ENCODE measurements around the gene CPNE5.

The CPNE5 gene

GRCh38 chr6:36857325-36857724, 18.1 kb upstream of the CPNE5 start:
- DNase-seq, result no peak

DNA sequence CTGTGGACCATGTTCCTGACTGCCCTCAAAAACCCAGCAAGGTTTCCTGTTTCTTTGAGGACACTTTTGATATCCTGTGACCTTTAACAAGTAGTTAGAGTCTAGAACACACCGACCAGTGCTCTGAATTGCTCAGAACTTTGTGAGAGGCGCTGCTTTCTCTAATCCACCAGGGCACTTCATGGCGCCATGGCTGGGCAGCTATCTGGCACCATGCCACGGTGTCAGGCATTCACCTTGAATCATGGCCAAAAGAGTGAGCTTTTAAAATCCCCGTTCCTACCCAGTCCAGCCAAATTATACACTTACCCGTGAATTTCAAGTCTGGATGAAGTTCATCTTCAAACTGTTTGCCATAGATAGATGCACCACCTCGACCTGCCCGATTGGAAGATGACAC, 17.0 kb upstream of the CPNE5 start:
- DNase-seq, result no peak

- no peak for DNase-seq
These were observed 16.5 kb upstream of the CPNE5 start for GRCh38 chr6:36855750-36856149.

GRCh38 chr6:36853325-36853724, 14.1 kb upstream of the CPNE5 start:
- DNase-seq, result no peak

DNA sequence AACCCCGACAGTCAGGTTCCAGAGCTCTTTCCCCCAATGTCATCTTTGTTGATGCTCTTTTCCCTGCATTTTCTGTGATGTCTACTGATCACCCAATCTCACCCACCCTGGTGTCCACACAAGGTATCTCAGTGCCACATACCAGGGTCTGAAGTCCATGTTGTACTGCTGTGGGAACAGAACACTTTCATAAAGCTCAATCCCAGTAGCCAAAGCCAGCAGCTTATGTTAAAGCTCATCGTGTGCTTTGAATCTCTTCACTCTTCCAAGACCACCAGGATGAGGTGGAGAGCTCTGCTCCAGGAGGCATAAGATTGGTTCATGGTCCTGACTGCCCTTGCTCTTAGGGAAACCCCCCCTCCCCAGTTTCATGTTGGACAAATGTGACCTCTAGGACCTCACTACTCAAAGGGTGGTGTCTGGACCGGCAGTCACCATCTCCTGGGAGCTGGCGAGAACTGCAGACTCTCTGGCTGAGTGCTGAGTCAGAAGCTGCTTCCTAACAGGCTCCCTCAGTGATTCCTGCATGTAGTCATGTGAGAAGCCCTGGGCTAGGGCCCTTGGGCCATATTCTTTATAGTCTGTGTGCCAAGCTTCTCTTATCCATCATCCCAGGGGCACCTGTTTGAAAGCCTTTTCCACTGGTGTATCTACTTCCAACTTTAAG, 13.4 kb upstream of the CPNE5 start:
- no peak for DNase-seq

DNA sequence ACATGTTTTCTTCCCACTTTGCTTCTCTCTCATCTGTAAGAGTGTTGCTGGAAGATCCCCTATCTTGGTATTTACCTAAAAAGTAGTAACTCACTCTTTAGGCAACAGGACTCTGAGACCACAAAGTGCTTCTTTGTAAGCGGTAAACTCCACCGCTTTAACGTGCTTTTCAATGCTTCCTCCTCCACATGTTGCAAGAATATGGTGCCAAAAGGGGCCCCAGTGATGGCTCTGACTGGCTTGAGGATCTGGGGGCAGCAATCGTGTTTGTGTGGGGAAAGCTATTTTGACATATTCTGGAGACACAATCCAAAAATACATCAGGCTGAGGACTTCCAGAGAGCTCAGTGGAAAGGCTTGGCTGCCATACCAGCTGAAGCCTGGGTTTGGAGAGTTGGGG, 12.4 kb upstream of the CPNE5 start:
- no peak for DNase-seq

- DNase-seq, result peak; percentile 26
These were observed 11.9 kb upstream of the CPNE5 start for GRCh38 chr6:36851149-36851614.

- DNase-seq, result no peak
These were observed 10.8 kb upstream of the CPNE5 start for GRCh38 chr6:36850021-36850420.

- DNase-seq, result no peak
These were observed 9.6 kb upstream of the CPNE5 start for GRCh38 chr6:36848658-36849441.

DNA sequence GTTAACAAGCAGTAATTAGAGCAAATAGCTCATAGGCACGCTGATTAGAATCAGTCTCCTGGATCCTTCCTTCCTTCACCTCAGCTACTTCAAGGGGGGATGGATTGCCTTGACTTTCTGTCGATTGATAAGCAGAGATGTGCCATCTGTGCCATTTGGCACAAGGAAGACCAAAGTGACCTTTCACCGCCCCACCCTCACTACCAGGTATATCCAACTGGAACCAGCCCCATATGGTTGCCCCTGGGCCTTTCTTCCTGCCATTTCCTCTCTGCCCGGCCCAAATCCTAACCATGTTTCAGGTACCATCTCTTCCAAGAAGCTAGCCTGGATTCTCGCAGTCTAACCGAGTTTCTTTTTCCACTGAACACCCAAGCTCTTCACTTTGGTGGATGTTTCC, 8.7 kb upstream of the CPNE5 start:
- DNase-seq, result no peak

- no peak for DNase-seq
These were observed 7.9 kb upstream of the CPNE5 start for GRCh38 chr6:36847152-36847551.

DNA sequence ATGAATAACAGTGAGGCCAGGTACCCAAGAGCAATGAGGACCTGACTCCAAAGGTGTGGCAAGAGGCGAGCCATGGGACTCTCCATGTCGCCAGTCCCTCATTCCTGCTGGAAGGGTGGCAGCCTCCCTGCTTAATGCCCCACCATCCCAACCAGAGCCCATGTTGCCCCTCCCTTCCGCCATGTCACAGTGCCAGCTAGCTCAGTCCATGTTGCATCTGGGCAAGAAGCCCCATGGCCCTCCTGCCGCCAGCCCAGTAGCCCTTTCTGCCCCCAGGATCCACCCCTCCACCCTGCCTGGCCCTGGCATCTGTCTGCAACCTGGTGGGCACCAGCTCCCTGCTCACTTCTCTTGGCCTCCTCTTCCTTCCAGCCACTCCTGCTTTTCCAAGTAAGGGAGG, 6.0 kb upstream of the CPNE5 start:
- DNase-seq, result no peak

DNA sequence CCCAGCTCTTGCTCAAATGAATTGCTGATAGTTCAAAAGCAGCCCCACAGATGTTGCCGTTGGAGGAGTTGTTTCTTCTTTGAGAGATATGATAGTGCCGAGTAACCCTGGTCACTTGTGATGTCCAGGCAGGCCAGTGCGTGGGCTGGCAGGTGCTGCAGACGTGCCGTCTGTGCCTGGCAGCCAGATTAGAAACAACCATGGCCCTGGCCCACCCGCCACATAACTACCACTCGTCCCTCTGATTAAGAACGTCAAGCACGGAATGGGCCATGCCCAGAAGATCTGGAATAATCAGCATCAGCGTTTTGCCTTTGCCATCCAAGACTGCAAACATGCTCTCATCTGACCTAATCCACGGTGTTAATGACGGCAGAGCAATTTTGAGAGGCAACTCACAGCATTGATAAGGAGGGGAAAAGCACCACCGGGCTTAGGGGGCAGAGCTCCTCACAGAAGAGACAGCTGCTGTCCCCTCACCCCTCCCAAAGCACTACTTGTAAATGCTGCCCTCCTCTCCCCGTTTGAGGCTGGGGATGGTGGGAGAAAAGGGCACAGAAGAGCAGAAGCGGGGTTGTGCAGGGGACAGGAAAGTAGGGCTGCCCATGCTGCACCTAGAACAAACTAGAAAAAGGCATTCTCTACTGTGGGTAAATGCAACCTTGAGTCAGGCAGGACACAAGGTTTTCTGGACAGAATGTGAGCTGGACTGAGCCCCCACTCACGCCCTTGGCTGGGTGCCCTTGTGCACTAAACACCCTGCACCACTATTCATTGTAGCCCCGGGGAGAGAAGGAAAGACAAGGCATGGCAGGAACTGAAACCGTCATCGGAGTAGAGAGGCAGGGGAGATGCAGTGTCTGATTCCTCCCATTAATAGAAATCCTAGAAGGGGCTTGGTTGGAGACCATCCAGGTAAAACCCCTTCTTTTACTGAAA, 5.3 kb upstream of the CPNE5 start:
- DNase-seq, result no peak

- DNase-seq, result no peak
These were observed 3.9 kb upstream of the CPNE5 start for GRCh38 chr6:36843170-36843569.

GRCh38 chr6:36841756-36842155, 2.5 kb upstream of the CPNE5 start:
- DNase-seq, result no peak

- peak; percentile 20 for DNase-seq
These were observed 1.5 kb upstream of the CPNE5 start for GRCh38 chr6:36840432-36841403.

GRCh38 chr6:36839749-36840431, 646 bp upstream of the CPNE5 start:
- peak; percentile 28 for DNase-seq

GRCh38 chr6:36837686-36838085, 1.6 kb downstream of the CPNE5 start:
- DNase-seq, result no peak

DNA sequence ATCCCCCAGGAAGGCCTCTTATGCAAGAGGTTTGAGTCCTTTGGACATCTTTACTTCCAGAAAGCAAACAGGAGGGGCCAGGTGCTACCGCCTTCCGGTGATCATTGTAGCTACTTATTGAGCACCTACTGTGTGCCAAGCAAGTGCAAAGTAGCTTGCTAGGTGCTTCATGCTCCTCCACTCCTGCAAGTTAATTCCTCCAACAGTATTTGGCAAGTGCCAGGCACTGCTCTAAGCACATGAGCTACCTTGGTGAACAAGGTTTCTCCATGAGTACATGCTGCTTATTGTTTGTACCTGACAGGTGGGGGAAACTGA, 2.3 kb downstream of the CPNE5 start:
- no peak for DNase-seq

DNA sequence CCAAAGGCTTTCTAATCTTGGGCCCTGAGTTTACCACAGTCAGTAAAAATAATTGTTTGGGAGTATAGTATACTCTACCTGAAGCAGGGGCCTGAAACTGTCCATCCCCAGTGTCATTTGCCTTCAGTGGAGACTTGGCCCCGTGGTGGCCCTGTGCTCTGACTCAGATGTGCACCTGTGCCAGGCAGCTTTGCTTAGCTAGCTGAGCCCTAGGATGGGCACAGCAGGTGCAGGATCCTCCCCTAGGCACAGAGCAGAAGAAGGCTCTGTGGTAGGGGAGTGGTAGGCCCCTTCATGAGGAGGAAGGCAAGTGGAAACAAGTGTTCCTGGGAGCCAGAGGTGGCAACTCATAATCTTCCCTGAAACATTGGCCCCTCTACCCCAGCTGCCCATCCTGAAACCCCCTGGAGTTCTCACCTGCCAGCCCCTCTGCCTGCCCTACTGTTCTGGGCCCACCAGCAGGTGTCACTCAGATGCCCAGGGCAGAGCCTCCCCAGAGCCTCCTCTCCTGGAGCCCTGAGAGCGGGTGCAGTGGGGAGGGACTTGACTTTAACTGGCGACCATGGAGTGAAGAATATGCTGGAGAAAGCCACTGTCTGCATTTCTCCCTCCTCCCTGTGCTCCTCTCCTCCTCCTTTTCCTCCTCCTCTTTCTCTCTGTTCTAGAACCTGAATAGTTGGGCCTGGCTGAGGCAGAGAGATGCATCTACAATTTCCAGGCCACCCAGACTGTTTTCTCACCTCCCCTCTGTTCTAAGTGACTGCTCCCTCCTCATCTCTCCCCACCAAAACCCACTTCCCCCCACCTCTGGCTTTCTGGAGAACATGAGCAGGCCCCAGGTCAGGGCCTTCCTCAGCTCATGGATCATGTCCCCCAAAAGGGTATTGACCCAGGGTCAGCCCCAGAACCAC, 2.9 kb downstream of the CPNE5 start:
- DNase-seq, result no peak
